GM19395 (cell line): Measurements from ENCODE around the gene LHB.
"Not testable (repeated sequence)": the region's sequence is repeated elsewhere in the genome, so short reads cannot be mapped to it uniquely, and the experiment has no call there.

Experiments used
- ATAC-seq: cut with Tn5 transposase; IDR thresholded peaks from one replicate; pipeline ENCODE4 v1.9.1; 2021; ENCODE audit warnings: mild to moderate bottlenecking, moderate library complexity; ENCODE audit not compliant: unreplicated experiment

The LHB gene

GRCh38 chr19:49017041-49017665, at the start of gene LHB:
Gene LHB (minus strand): TSS chr19:49017091. CDS start chr19:49017081, 10 bp downstream.
- no peak for ATAC-seq

GRCh38 chr19:49065905-49066512, 49.1 kb upstream of the LHB start:
- no peak for ATAC-seq

GRCh38 chr19:49064768-49065611, 48.1 kb upstream of the LHB start, which contains the start of gene NTF4:
Gene NTF4 (minus strand): TSS chr19:49064818. CDS start chr19:49061997, 2,821 bp downstream.
- ATAC-seq: no peak

GRCh38 chr19:49064029-49064629, 47.2 kb upstream of the LHB start:
- no peak for ATAC-seq

GRCh38 chr19:49061445-49061844, 44.6 kb upstream of the LHB start:
- no peak for ATAC-seq

GRCh38 chr19:49061000-49061399, 44.1 kb upstream of the LHB start:
- ATAC-seq: no peak

DNA sequence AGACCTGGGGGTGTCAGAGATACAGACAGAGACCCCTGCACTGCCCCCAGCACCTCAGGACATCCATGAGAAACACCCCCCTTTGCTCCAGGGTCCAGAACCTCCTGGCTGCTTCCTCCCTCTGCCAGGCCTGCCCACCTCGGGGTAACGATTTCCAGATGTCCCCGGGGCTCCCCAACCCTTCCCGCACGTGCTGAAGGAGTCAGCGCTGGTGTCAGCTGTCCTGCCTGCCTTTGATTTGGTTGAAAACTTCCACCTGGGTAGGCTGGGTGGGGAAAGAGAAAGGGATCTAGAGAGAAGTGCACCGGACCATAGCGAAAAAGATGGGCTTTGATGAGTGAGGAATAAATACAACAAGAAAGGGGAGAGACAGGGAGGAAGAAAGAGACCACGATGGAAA, 42.2 kb upstream of the LHB start:
- ATAC-seq: no peak

DNA sequence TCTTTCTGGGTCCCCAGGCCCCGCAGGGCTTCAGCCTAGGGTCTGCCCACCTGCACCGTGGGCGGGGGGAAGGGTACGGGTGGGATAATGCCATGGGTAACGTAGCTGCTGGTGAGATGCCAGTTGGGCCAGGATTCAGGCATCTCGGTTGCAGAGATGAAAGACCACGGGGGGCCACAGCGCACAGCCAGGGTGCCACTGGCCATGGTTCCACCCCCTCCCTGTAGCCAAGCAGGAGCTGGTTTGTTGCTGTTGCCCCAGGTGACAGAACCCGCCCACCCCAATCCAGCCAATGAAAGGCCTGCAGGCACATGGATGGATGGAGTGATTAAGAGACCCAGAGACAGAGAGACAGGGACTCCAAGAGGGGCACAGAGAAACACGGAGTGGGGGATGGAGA, 41.7 kb upstream of the LHB start:
- ATAC-seq: no peak

DNA sequence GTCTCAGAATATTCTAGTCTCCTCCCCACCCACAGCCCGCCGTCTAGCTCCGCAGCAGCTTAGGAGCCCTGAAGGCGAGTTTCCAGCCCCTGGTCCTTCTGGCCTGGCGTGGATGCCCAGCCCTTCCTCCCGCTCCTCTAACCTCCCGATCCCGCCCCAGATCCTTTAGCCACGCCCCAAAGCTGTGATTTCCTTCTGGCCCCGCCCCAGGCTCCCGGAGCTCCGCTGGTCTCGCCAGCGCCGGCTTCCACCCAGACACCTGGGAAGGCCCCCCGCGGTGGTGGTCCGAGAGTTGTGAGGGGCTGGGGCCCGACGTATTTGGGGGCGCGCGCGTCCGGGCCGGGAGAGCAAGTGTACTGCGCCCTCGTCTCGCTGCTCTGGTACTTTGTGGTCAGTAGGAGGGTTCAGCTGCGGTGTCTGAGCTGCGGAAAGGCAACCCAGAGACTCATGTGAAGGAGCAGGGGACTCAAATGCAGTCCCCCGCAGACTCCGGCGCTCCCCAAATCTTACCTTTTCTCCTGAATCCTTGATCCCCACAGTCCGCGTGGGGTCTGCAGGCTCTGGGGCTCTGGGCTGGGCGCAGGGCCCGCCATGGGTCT, 40.8 kb upstream of the LHB start, which contains the start of gene CGB7:
Gene CGB7, minus strand, starts transcription at position 114 of the 599 bp plus-strand sequence. CDS start 2,374 bp downstream, outside the sequence.
- ATAC-seq: no peak

DNA sequence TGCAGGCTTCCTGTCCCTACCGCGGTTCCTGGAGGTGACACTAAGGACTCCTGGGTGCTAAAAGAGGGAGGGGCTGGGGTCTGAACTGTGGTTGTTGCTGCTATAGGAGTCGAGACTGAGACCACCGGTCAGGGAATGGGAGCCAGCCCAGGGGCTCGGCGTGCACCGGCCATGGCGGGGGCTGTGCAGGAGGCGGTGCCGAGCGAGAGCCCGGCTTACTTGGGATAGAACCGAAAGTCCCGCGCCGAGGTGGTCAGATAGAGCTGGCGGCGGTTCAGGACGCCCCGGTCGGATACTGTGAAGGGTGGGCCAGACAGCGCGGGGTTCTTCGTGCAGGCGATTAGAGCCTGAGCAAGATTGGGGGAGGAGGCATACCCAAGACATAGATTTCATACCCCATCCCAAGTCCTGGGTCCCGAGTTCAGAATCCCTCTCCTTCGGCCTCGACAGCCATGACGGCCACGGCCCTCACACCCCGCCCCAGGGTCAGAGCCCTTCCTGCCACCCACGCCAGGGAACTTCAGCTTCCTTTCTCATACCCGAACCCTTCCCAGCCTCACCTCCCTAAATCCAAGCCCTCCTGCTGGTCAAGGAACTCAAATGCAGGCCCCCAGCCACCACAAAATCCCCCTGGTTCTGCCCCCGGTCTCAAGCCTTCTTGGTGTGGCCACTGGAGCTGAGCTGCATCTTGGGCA, 40.2 kb upstream of the LHB start:
- ATAC-seq: not testable (repeated sequence)

DNA sequence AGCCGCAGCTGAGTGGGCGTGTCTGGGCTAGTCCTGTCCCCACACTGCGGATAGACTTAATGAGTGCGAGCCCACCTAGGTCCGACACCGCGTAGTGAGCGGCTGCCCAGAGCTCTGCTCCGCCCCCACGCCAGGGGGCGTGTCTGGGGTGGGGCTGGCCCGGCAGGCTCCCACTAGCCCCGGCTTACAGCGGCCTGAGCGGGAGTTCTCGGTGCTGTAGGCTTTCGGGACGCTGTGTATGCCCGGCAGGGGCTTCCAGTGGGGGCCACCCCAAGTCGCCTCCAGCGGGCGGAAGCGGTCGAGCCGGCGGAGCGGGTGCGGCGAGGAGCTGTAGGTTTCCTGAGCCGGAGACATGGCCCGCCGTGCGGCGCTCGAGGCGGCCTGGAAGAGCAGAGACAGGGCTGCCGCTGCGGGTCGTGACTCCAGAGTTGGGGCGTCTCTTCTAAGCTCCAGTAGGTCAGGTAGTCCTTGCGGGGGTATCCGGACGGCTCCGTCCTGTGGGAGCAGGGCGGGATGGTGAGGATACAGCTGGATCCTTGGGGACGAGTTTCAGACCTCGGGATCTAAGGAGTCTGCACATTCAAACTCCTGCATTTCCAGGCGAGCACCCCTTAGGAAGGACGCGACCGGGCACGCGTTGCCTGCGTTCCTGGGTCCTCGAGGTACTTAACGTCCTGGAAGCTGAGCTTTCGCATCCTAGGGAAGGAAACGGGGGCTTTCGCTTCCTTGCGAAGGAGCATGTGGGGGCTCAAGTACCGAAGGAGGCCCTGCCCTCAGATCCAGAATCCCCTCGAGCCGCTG, 39.4 kb upstream of the LHB start:
- ATAC-seq: no peak

DNA sequence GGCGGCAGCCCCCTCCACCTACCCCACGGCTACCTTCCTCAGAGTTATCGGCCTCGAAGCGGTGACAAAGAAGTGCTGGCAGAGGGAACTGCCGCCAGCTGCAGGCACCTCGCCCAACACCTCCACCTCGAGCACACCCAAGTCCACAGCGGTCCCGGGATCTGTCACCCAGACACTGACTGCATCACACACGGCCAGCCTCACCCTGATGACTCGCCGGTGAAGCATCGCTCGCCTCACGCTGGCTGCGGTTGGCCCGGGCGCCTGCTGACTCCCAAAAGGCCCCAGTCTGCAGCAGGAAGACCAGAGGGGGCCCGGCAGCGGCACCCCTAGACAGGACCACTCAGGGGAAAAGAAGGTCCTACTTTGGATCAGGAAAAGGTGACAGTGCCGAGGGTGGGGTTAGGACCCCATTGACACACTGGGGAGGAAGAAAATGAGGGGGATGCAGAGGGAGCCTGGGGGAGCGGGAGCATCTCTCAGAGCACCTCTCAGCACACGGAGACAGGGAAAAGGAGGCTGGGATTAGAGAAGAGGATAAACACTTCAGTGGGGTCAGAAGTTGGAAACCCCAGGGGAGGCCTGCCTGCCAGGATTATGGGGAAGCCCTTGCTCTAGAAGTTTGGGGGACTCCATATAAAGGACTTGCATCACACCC, 33.6 kb upstream of the LHB start:
- not testable (repeated sequence) for ATAC-seq

- ATAC-seq: not testable (repeated sequence)
Observed at GRCh38 chr19:49049834-49050233, 32.9 kb upstream of the LHB start.

DNA sequence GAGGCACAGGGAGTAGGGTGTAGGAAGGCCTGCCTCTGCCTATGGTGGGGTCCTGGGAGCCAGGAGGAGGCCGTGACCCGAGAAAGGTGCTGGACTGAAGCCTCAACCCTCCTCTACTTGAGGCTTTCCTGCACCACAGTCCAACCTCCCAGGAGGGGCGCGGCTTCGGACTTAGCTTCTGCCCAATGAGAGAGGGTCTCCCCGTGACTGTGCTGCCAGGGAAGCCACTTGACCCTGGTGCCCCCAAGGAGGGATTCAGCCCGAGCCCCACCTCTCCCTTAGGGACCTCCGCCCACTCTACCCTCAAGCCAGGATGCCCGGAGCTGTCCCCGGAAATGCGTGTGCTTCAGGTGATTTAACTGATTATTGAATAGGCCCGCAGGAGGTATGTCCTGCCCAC, 32.1 kb upstream of the LHB start, which contains the start of gene CGB8:
Gene CGB8, minus strand, starts transcription at position 101 of the 400 bp plus-strand sequence. CDS start 372 bp downstream, outside the sequence.
- not testable (repeated sequence) for ATAC-seq

- not testable (repeated sequence) for ATAC-seq
Observed at GRCh38 chr19:49043548-49043947, 26.7 kb upstream of the LHB start, which contains the start of gene CGB5. Gene CGB5 (plus strand): TSS chr19:49043848. CDS start chr19:49044210, 362 bp downstream.

- not testable (repeated sequence) for ATAC-seq
Observed at GRCh38 chr19:49042666-49043065, 25.8 kb upstream of the LHB start.

- ATAC-seq: no peak
Observed at GRCh38 chr19:49042177-49042576, 25.3 kb upstream of the LHB start.

GRCh38 chr19:49039736-49040135, 22.8 kb upstream of the LHB start:
- ATAC-seq: not testable (repeated sequence)
